Measurements from ENCODE around the gene ESRRB.

GRCh38 chr14:76428611-76429010 is 52.7 kb downstream of the ESRRB start:
- no peak for TF ChIP-seq CTCF (IDR thresholded peaks at IDR 0.05; ENCODE audit: poor library complexity)
- TF ChIP-seq EZH2 (IDR thresholded peaks at IDR 0.05; ENCODE audit: borderline replicate concordance), result no peak
- TF ChIP-seq EZH2phosphoT487 (IDR thresholded peaks at IDR 0.05; ENCODE audit: low read depth, severe bottlenecking, unreplicated experiment), result no peak
